ENCODE data around the gene USP51.
"Not testable (repeated sequence)": the region's sequence is repeated elsewhere in the genome, so short reads cannot be mapped to it uniquely, and the experiment has no call there.

Gene USP51

DNA sequence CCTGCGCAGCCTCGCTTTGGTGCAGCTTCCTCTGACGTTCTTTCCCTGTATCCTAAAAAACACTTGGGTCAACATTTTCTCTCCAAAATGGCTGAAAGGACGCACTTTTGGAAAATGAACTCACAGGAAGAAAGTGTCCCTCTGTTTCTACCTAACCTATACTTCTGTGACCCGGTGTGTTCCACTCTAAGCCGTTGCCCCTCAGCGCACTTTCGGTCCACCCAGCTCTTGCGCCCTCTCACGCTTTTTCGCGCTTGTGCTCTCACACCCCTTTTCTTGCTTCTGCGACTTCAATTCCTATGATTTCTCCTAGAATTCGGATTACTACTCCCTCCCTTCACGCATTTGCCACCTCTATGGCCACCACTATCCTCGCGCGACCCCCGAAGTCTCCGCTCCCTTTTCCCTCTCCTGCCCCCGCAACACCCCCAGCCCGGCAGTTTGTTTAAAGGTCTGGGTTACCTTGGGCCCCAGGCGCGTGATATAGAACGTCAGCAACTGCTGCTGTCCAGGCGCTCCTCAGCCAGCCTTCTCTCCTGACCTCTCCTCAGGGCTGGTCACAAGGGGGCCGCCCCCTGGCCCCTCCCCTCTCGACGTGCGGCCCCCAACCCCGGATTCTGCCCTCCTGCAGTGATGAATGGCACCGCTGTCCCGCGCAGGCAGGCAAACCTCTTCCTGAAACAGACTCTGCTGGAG is at the start of gene USP51:
TSS of gene USP51 (minus strand) at position 535 of the 696 bp plus-strand sequence. CDS start 909 bp downstream, outside the sequence.
- DNase-seq (ENCODE audit: low read depth, low spot score): peak; percentile 31

DNA sequence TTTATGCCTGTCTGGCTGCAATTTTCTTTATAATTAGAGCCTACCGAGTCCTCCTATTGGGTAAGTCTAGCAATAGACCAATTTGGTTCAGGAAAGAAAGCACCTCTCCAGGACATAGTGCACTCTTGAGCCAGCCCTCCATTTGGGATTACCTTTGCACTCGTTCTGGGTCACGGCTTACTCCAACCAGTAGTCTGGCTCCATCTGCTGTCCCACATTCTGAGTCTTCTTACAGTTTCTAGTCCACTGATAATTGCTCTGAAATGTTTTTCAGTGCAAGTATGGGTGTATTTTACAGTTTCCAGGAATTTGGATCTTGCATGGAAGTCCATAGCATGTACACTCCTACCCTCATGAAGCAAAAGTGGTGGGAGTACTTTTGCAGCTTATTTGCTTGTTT is 34.8 kb upstream of the USP51 start:
- no peak for DNase-seq (ENCODE audit: low read depth, low spot score)

GRCh38 chrX:55523356-55523755 is 33.7 kb upstream of the USP51 start:
- no peak for DNase-seq (ENCODE audit: low read depth, low spot score)

- no peak for DNase-seq (ENCODE audit: low read depth, low spot score)
These were observed 33.1 kb upstream of the USP51 start for GRCh38 chrX:55522596-55523276.

- DNase-seq (ENCODE audit: low read depth, low spot score): no peak
These were observed 32.0 kb upstream of the USP51 start for GRCh38 chrX:55521687-55522086.

- not testable (repeated sequence) for DNase-seq (ENCODE audit: low read depth, low spot score)
These were observed 27.3 kb upstream of the USP51 start for GRCh38 chrX:55516794-55517481.

DNA sequence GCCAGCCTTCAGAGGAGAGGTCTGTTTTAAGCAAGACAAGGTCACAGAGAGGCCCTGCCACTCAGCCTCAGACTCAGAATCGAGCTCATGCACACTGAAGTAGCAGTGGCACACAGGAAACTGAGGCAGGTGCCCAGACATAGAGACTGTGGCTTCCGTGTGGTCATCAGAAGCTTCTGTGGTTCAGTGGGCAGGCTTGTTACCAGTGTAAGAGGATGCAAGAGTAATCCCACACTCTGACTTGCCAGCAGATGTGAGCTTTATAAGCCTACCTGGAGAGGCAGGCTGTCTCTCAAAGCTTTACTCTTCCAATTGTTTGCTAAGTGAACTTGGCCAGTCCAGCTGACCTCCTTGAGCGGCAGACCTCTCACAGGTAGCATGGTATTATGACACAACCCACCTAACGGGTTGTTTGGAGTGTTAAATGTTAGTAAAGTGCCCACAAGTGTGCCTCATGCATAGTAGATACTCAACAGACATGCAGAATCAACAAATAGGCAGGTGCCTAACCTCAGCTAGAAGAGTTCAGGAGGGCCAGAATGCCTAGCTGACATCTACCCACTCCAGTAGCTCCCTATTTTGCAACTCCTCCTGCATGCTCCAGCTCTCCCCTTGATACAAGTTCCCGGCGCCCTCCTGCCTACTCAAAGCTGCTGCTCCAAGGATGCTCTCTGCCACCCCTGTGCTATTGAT is 23.5 kb upstream of the USP51 start:
- DNase-seq (ENCODE audit: low read depth, low spot score): not testable (repeated sequence)

- not testable (repeated sequence) for DNase-seq (ENCODE audit: low read depth, low spot score)
These were observed 18.9 kb upstream of the USP51 start for GRCh38 chrX:55508410-55509152.

GRCh38 chrX:55507699-55508098 is 18.1 kb upstream of the USP51 start:
- DNase-seq (ENCODE audit: low read depth, low spot score): not testable (repeated sequence)

GRCh38 chrX:55507010-55507409 is 17.4 kb upstream of the USP51 start:
- not testable (repeated sequence) for DNase-seq (ENCODE audit: low read depth, low spot score)

GRCh38 chrX:55490974-55491373 is 1.3 kb upstream of the USP51 start:
- no peak for DNase-seq (ENCODE audit: low read depth, low spot score)

- no peak for DNase-seq (ENCODE audit: low read depth, low spot score)
These were observed 473 bp upstream of the USP51 start for GRCh38 chrX:55490121-55490520.

GRCh38 chrX:55488593-55489313 is 895 bp downstream of the USP51 start:
- peak; percentile 65 for DNase-seq (ENCODE audit: low read depth, low spot score)

DNA sequence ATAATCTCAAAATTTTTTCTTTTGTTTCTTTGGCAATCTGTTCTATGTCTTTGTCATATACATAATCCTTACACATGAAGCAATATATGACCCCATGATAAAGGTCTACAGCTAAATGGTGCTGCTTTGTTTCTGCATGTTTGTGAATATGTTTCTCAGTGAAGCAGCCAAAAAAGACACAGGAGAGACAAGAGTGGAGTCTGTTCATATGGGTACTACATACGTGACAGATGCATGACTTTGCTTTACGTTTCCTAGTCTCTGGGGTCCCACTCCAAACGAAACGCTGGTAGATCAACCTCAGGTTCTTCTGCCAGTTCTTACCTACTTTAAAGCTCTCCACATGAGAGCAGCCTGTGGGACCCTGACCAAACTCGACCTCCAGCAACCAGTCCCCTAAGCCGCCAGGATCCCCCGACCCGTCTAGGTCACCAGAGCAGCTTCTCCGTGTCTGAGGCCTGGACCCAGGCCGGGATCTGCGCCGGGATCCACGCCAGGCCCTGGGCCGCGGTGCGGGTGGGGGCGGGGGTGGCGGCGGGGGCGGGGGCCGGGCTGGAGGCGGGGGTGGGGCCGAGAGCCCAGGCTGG is 1.5 kb downstream of the USP51 start:
- DNase-seq (ENCODE audit: low read depth, low spot score): no peak

- DNase-seq (ENCODE audit: low read depth, low spot score): no peak
These were observed 2.5 kb downstream of the USP51 start for GRCh38 chrX:55487143-55487542.

GRCh38 chrX:55486736-55487135 is 2.9 kb downstream of the USP51 start:
- DNase-seq (ENCODE audit: low read depth, low spot score): peak; percentile 53

DNA sequence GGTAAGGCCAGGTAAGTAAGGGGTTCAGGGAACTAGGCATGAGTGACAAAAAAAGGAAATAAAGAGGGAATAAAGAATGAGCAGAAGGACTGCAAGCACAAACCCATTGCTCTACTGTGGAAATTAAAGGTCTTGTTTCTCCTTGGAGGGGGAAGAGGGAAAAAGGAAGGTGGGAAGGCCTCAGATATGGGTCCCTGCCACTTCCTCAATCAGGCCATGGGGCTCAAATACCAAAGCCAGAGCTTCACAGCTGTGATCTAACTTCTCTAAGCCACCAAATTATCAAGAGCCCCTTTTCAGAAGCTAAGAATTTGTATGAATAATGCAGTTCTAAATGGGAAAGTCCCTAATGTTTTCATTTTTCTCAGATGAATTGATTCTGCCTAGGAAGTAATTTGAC is 4.7 kb downstream of the USP51 start:
- no peak for DNase-seq (ENCODE audit: low read depth, low spot score)

DNA sequence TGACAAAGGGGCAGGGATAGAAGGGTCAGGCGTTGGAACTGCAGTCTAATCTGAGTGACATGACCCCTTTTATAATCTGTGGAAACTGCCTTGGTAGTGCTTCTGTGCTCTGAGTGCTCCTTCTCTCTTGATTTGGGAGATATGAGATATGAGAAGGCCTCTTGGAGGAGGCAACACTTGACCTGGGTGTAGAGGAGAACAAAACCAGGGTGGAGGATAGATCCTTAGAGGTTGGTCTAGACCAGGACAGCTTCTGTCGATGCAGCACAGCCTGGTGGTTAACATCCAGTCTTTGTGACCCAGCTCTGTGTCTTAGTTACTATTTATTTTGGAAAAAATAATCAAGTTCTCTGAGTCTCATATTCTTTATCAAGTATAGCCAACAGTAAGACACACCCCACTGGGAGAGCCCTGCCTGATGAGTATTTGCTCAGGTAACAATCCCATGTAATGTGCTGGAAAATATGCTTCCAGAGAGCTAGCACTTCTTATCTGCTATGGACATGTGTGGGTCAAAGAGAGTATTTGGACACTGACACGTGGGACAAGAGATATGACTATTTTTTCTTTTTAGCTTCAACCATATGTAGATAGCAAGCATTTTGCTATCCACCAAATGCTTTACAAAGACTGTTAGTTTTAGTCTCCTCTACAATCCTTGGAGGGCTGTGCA is 9.1 kb downstream of the USP51 start:
- no peak for DNase-seq (ENCODE audit: low read depth, low spot score)

GRCh38 chrX:55479956-55480355 is 9.7 kb downstream of the USP51 start:
- not testable (repeated sequence) for DNase-seq (ENCODE audit: low read depth, low spot score)

GRCh38 chrX:55465791-55466190 is 23.9 kb downstream of the USP51 start:
- DNase-seq (ENCODE audit: low read depth, low spot score): not testable (repeated sequence)
